Progenitor cell of endocrine pancreas (in vitro differentiated cells): ENCODE measurements around the gene CCHCR1. TPM values are rescaled to one million over a fixed set of nuclear protein-coding genes. Genes with fewer than 3 reads are reported as not detected.

ENCODE experiments used
- DNase-seq: peaks from one replicate; pipeline ENCODE4 v3.0.0; 2021; ENCODE audit warnings: low spot score; ENCODE audit not compliant: unreplicated experiment
- H3K27ac Mint-ChIP-seq: 2 replicates; pipeline ENCODE4 v1.8.0; 2021; ENCODE audit warnings: mild to moderate bottlenecking, moderate library complexity, mixed read lengths
- H3K27me3 Mint-ChIP-seq: 2 replicates; pipeline ENCODE4 v1.8.0; 2021; ENCODE audit warnings: mixed read lengths
- H3K36me3 Mint-ChIP-seq: 2 replicates; pipeline ENCODE4 v1.8.0; 2022; ENCODE audit warnings: mixed read lengths; ENCODE audit not compliant: insufficient read depth
- H3K4me1 Mint-ChIP-seq: 2 replicates; pipeline ENCODE4 v1.8.0; 2021; ENCODE audit warnings: low read depth, mixed read lengths
- H3K4me3 Mint-ChIP-seq: 2 replicates; pipeline ENCODE4 v1.8.0; 2021; ENCODE audit warnings: low read depth, mild to moderate bottlenecking, moderate library complexity, mixed read lengths
- H3K9me3 Mint-ChIP-seq: 2 replicates; pipeline ENCODE4 v1.8.0; 2021; ENCODE audit warnings: low read depth, mixed read lengths
- total RNA-seq: library from RNA; stranded (reverse); gene quantifications from 2 replicates; pipeline ENCODE4 v1.2.1, GENCODE V29; 2021
- TF ChIP-seq, protein P1 (sequence below): fragments of 200-600 bp; sonication (generic); IDR thresholded peaks from one replicate; pipeline ENCODE4 v1.5.0; 2021; ENCODE audit warnings: antibody characterized with exemption, mild to moderate bottlenecking; ENCODE audit not compliant: unreplicated experiment

The CCHCR1 gene
- total RNA-seq, 1 donor from 2014 or later: 47.2 TPM

- H3K27me3 Mint-ChIP-seq: peaks cover 16% of the 10 kb centered on the region
- peaks cover 3% of the 10 kb centered on the region for H3K4me1 Mint-ChIP-seq
- no peak overlapping the region for H3K4me3 Mint-ChIP-seq
- TF ChIP-seq, protein P1, sequence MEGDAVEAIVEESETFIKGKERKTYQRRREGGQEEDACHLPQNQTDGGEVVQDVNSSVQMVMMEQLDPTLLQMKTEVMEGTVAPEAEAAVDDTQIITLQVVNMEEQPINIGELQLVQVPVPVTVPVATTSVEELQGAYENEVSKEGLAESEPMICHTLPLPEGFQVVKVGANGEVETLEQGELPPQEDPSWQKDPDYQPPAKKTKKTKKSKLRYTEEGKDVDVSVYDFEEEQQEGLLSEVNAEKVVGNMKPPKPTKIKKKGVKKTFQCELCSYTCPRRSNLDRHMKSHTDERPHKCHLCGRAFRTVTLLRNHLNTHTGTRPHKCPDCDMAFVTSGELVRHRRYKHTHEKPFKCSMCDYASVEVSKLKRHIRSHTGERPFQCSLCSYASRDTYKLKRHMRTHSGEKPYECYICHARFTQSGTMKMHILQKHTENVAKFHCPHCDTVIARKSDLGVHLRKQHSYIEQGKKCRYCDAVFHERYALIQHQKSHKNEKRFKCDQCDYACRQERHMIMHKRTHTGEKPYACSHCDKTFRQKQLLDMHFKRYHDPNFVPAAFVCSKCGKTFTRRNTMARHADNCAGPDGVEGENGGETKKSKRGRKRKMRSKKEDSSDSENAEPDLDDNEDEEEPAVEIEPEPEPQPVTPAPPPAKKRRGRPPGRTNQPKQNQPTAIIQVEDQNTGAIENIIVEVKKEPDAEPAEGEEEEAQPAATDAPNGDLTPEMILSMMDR: no peak
- no peaks in the 10 kb centered on the region for H3K9me3 Mint-ChIP-seq
- H3K36me3 Mint-ChIP-seq: peaks cover 4% of the 10 kb centered on the region
- H3K27ac Mint-ChIP-seq: no peak overlapping the region
- no peak for DNase-seq
Measured at GRCh38 chr6:31140643-31141042, 17.0 kb downstream of the CCHCR1 start.

DNA sequence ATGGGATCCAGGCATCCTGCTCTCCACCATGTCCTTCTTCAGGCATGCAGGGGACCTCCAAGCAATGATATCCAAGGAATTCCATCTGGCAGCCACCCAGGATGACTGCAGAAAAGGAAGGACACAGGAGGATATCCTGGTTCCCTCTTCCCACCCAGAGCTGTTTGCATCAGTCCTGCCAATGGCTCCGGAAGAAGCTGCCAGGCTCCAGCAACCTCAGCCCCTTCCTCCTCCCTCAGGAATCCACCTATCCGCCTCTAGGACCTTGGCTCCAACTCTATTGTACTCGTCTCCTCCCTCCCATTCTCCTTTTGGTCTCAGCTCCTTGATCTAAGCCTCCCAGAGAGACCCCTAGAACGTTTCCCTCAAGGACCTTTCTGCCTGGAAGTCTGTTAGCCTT lies 18.0 kb downstream of the CCHCR1 start:
- H3K9me3 Mint-ChIP-seq: no peaks in the 10 kb centered on the region
- H3K4me3 Mint-ChIP-seq: no peak overlapping the region
- peaks cover 3% of the 10 kb centered on the region for H3K4me1 Mint-ChIP-seq
- no peak for DNase-seq
- no peak overlapping the region for H3K27ac Mint-ChIP-seq
- H3K27me3 Mint-ChIP-seq: peaks cover 16% of the 10 kb centered on the region
- peaks cover 4% of the 10 kb centered on the region for H3K36me3 Mint-ChIP-seq
- TF ChIP-seq, protein P1: no peak

DNA sequence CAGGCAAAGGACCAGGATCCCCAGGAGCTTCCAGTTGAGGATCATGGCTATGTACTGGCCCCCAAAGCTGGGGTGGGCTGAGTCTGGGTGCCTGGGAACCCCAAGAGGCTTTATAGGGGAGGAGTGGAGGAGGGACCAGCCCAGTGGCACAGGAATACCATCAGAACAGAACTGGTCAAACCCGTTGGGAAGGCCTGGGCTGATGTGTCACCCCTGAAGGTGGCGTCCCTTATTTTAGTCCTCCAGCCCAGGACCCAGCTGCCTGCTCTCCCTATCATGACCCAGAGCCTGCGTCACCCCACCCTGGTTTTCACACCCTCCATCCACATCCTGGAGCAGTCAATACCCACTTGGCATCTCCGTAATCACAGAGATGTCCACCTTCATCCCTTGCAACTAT lies 18.6 kb downstream of the CCHCR1 start, which contains the start of gene PSORS1C2:
PSORS1C2 (minus strand) TSS at position 85 of the 400 bp plus-strand sequence; CDS start at position 45, 40 bp downstream.
- no peak for DNase-seq
- no peak within 1 kb of the TSS for H3K4me3 Mint-ChIP-seq
- peaks cover 16% of the 10 kb centered on the region for H3K27me3 Mint-ChIP-seq
- peaks cover 4% of the 10 kb centered on the region for H3K36me3 Mint-ChIP-seq
- H3K9me3 Mint-ChIP-seq: no peaks in the 10 kb centered on the region
- no peak within 1 kb of the TSS for H3K27ac Mint-ChIP-seq
- TF ChIP-seq, protein P1: no peak
- H3K4me1 Mint-ChIP-seq: peaks cover 3% of the 10 kb centered on the region

DNA sequence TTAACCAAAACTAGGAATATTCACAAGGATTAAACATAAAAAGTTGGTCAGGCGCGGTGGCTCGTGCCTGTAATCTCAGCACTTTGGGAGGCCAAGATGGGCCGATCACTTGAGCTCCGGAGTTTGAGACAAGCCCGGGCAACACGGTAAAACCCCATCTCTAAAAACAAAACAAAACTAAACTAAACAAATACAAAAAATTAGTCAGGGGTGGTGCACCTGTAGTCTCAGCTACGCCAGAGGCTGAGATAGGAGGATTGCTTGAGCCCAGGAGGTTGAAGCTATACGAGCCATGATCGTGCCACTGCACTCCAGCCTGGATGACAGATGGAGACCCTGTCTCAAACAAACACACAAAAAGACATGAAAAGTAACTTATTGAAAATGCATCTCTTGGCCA lies 21.9 kb downstream of the CCHCR1 start:
- TF ChIP-seq, protein P1: no peak
- Mint-ChIP-seq H3K27me3 (peaks cover 16% of the 10 kb centered on the region), H3K4me1 (peaks cover 3% of the 10 kb centered on the region), H3K27ac (no peak overlapping the region), H3K36me3 (no peaks in the 10 kb centered on the region), H3K4me3 (no peak overlapping the region), H3K9me3 (no peaks in the 10 kb centered on the region)
- DNase-seq: no peak

- Mint-ChIP-seq H3K4me1 (peaks cover 5% of the 10 kb centered on the region), H3K36me3 (no peaks in the 10 kb centered on the region), H3K4me3 (no peak overlapping the region), H3K9me3 (no peaks in the 10 kb centered on the region), H3K27ac (no peak overlapping the region), H3K27me3 (peaks cover 20% of the 10 kb centered on the region)
- TF ChIP-seq, protein P1: no peak
- DNase-seq: no peak
Measured at GRCh38 chr6:31132806-31133205, 24.8 kb downstream of the CCHCR1 start.
